LHCN-M2 (cell line): Measurements from ENCODE around the gene RHBDD2. TPM values are rescaled to one million over a fixed set of nuclear protein-coding genes. Genes with fewer than 3 reads are reported as not detected.
"Not testable (repeated sequence)": the region's sequence is repeated elsewhere in the genome, so short reads cannot be mapped to it uniquely, and the experiment has no call there.

Experiments used
- DNase-seq: peaks from one replicate; pipeline ENCODE4 v3.0.0-alpha.2; 2012; ENCODE audit warnings: low read depth
- total RNA-seq: library from RNA; depleted of rRNA; stranded (reverse); fragments of >200 nt; gene quantifications from 2 replicates; pipeline ENCODE4 v1.2.3, GENCODE V29; 2014

RHBDD2 gene
- total RNA-seq, 1 experiment from 2014 or later = 90.6 TPM

- no peak for DNase-seq
These were observed 10.5 kb downstream of the RHBDD2 start for GRCh38 chr7:75889223-75889825.

- peak; percentile 34 for DNase-seq
These were observed 11.0 kb downstream of the RHBDD2 start for GRCh38 chr7:75889826-75890225.

GRCh38 chr7:75891237-75891636 is 12.4 kb downstream of the RHBDD2 start:
- not testable (repeated sequence) for DNase-seq

- DNase-seq = no peak
These were observed 13.1 kb downstream of the RHBDD2 start for GRCh38 chr7:75891815-75892411.

GRCh38 chr7:75892634-75893272 is 13.9 kb downstream of the RHBDD2 start:
- DNase-seq = peak; percentile 70

- DNase-seq = no peak
These were observed 18.0 kb downstream of the RHBDD2 start for GRCh38 chr7:75896803-75897327.

- DNase-seq = no peak
These were observed 21.9 kb downstream of the RHBDD2 start for GRCh38 chr7:75900617-75901315.

GRCh38 chr7:75905785-75906604 is 27.2 kb downstream of the RHBDD2 start:
- DNase-seq = peak; percentile 84

- no peak for DNase-seq
These were observed 28.3 kb downstream of the RHBDD2 start for GRCh38 chr7:75906991-75907667.

GRCh38 chr7:75907668-75908039 is 28.8 kb downstream of the RHBDD2 start:
- not testable (repeated sequence) for DNase-seq

- DNase-seq = no peak
These were observed 30.8 kb downstream of the RHBDD2 start for GRCh38 chr7:75909521-75910132.

GRCh38 chr7:75911186-75911585 is 32.4 kb downstream of the RHBDD2 start:
- DNase-seq = not testable (repeated sequence)

- no peak for DNase-seq
These were observed 34.6 kb downstream of the RHBDD2 start for GRCh38 chr7:75913437-75913836.

GRCh38 chr7:75914169-75914654 is 35.4 kb downstream of the RHBDD2 start:
- DNase-seq = no peak

- DNase-seq = peak; percentile 93
These were observed 36.0 kb downstream of the RHBDD2 start, which contains the start of gene POR for GRCh38 chr7:75914655-75915415. POR (plus strand) TSS chr7:75915155; CDS start chr7:75954002, 38,847 bp downstream.

- DNase-seq = peak; percentile 45
These were observed 36.8 kb downstream of the RHBDD2 start for GRCh38 chr7:75915416-75916156.

GRCh38 chr7:75916259-75916658 is 37.4 kb downstream of the RHBDD2 start:
- DNase-seq = no peak
